ENCODE measurements around the gene MAGOHB. TPM values are rescaled to one million over a fixed set of nuclear protein-coding genes. Genes with fewer than 3 reads are reported as not detected.
A peak's percentile ranks its signal among the peaks of the same experiment; 100 is the strongest.

The MAGOHB gene
- total and polyA plus RNA-seq, 10 of the 15 experiments (the other 5 are each of a cell fraction or from before 2014, with no cell fraction given): 30.6 to 217 (median 55.2) TPM

- 0 out of 2 replicates have a peak, but pooled peaks have one; percentile 58 for TF ChIP-seq DPF2 (IDR thresholded peaks at IDR 0.05)
- TF ChIP-seq BCLAF1 (IDR thresholded peaks at IDR 0.05): no peak
- no peak; the same call in 1 of the 2 replicates for TF ChIP-seq PKNOX1 (IDR thresholded peaks at IDR 0.05)
- TF ChIP-seq ZNF207 (IDR thresholded peaks at IDR 0.05; ENCODE audit: borderline replicate concordance): peak; percentile 88
- peak; percentile 59; the same call in 1 of the 2 replicates for TF ChIP-seq RFX5 (IDR thresholded peaks at IDR 0.05; ENCODE audit: low read depth, low read length)
- TF ChIP-seq MXI1 (IDR thresholded peaks at IDR 0.05; ENCODE audit: low read depth, low read length): peak; percentile 97
- TF ChIP-seq FOXK2 (IDR thresholded peaks at IDR 0.05): no peak
- no peak for TF ChIP-seq CUX1 (IDR thresholded peaks at IDR 0.05; ENCODE audit: insufficient replicate concordance, low read depth, low read length)
- no peak for TF ChIP-seq KDM1A (IDR thresholded peaks at IDR 0.05; ENCODE audit: borderline replicate concordance)
- TF ChIP-seq MYC (IDR thresholded peaks at IDR 0.05; ENCODE audit: insufficient read depth, insufficient read length, insufficient replicate concordance, low read length, severe bottlenecking): peak; percentile 43
- no peak for TF ChIP-seq BCL11A (IDR thresholded peaks at IDR 0.05; ENCODE audit: low read depth, low read length)
- TF ChIP-seq SMARCA5 (IDR thresholded peaks at IDR 0.05): no peak
- no peak for TF ChIP-seq YBX1 (IDR thresholded peaks at IDR 0.05)
- peak; percentile 84 for TF ChIP-seq BRCA1 (IDR thresholded peaks at IDR 0.05; ENCODE audit: low read depth, low read length)
- no peak for TF ChIP-seq RAD51 (IDR thresholded peaks at IDR 0.05)
- TF ChIP-seq ELK1 (IDR thresholded peaks at IDR 0.05; ENCODE audit: low read depth, low read length): peak; percentile 32; the same call in 1 of the 2 replicates
Measured at GRCh38 chr12:10613349-10614055, at the start of gene MAGOHB (continued).

Measured in GM12878 (cell line).